SK-N-SH treated with all-trans-retinoic acid at 6 μM for 48 hours (cell line): ENCODE data around the gene RNF114.

ENCODE experiments used
- ATAC-seq: fragments of 200-7000 bp; cut with Tn5 transposase; 3 replicates; pipeline ENCODE4 v1.9.1; 2020; ENCODE audit warnings: mild to moderate bottlenecking, moderate library complexity
- ARNTL ChIP-seq: fragments of 450-650 bp; formaldehyde crosslinking; IDR thresholded peaks from 2 replicates; pipeline ENCODE4 v1.5.0; 2020; ENCODE audit warnings: low read depth, mild to moderate bottlenecking, moderate library complexity, borderline replicate concordance
- BACH2 ChIP-seq: fragments of 250-450 bp; sonication (Bioruptor Pico); IDR thresholded peaks from 2 replicates; pipeline ENCODE4 v1.9.0; 2021; ENCODE audit warnings: mild to moderate bottlenecking, borderline replicate concordance
- CREB5 ChIP-seq: fragments of 250-450 bp; sonication (Bioruptor Pico); IDR thresholded peaks from 2 replicates; pipeline ENCODE4 v1.5.1; 2020; ENCODE audit warnings: low read depth, mild to moderate bottlenecking, moderate library complexity
- CSRNP3 ChIP-seq: fragments of 250-450 bp; sonication (Bioruptor Pico); IDR thresholded peaks from 2 replicates; pipeline ENCODE4 v1.5.1; 2021; ENCODE audit warnings: mild to moderate bottlenecking, moderate library complexity
- ESRRG ChIP-seq: fragments of 250-450 bp; sonication (Bioruptor Pico); IDR thresholded peaks from 2 replicates; pipeline ENCODE4 v1.6.1; 2021; ENCODE audit warnings: mild to moderate bottlenecking
- ISL1 ChIP-seq: fragments of 250-450 bp; sonication (Bioruptor Pico); IDR thresholded peaks from 2 replicates; pipeline ENCODE4 v2.1.2; 2022; ENCODE audit warnings: mild to moderate bottlenecking, moderate library complexity
- OSR1 ChIP-seq: fragments of 250-450 bp; sonication (Bioruptor Pico); IDR thresholded peaks from 2 replicates; pipeline ENCODE4 v1.8.0; 2022; ENCODE audit warnings: moderate library complexity, mild to moderate bottlenecking, inconsistent platforms
- PATZ1 ChIP-seq: fragments of 250-450 bp; sonication (Bioruptor Pico); IDR thresholded peaks from 2 replicates; pipeline ENCODE4 v1.8.0; 2020; ENCODE audit warnings: mild to moderate bottlenecking, moderate library complexity, borderline replicate concordance
- PPARA ChIP-seq: fragments of 250-450 bp; sonication (Bioruptor Pico); IDR thresholded peaks from 2 replicates; pipeline ENCODE4 v1.5.0; 2020; ENCODE audit warnings: mild to moderate bottlenecking, borderline replicate concordance
- RARB ChIP-seq: fragments of 250-450 bp; sonication (Bioruptor Pico); IDR thresholded peaks from 2 replicates; pipeline ENCODE4 v1.8.0; 2021; ENCODE audit warnings: mild to moderate bottlenecking, moderate library complexity
- SNAI2 ChIP-seq: fragments of 250-450 bp; sonication (Bioruptor Pico); IDR thresholded peaks from 2 replicates; pipeline ENCODE4 v1.5.0; 2020; ENCODE audit warnings: mild to moderate bottlenecking, moderate library complexity
- TCF4 ChIP-seq: fragments of 250-450 bp; sonication (Bioruptor Pico); IDR thresholded peaks from 2 replicates; pipeline ENCODE4 v1.8.0; 2021; ENCODE audit warnings: mild to moderate bottlenecking, moderate library complexity, borderline replicate concordance
- ZC3H10 ChIP-seq: fragments of 250-450 bp; sonication (Bioruptor Pico); IDR thresholded peaks from 2 replicates; pipeline ENCODE4 v1.5.1; 2021; ENCODE audit warnings: mild to moderate bottlenecking, moderate library complexity
- ZFP3 ChIP-seq: fragments of 250-450 bp; sonication (Bioruptor Pico); IDR thresholded peaks from 2 replicates; pipeline ENCODE4 v1.5.0; 2020; ENCODE audit warnings: mild to moderate bottlenecking, moderate library complexity
- ZFP30 ChIP-seq: fragments of 450-650 bp; formaldehyde crosslinking; IDR thresholded peaks from 2 replicates; pipeline ENCODE4 v1.5.0; 2022; ENCODE audit warnings: mild to moderate bottlenecking, moderate library complexity
- ZNF565 ChIP-seq: fragments of 450-650 bp; formaldehyde crosslinking; conservative IDR thresholded peaks from 2 replicates; pipeline ENCODE4 v1.5.0; 2020; ENCODE audit warnings: low read depth, mild to moderate bottlenecking, moderate library complexity
- ZNF70 ChIP-seq: fragments of 450-650 bp; formaldehyde crosslinking; IDR thresholded peaks from 2 replicates; pipeline ENCODE4 v1.5.0; 2020; ENCODE audit warnings: mild to moderate bottlenecking, moderate library complexity
- ZNF8 ChIP-seq: fragments of 450-650 bp; formaldehyde crosslinking; IDR thresholded peaks from 2 replicates; pipeline ENCODE4 v1.5.0; 2020; ENCODE audit warnings: mild to moderate bottlenecking, moderate library complexity
- TF ChIP-seq, protein P1 (sequence below): fragments of 250-450 bp; sonication (Bioruptor Pico); IDR thresholded peaks from 2 replicates; pipeline ENCODE4 v1.5.0; 2020; ENCODE audit warnings: mild to moderate bottlenecking, moderate library complexity

Gene RNF114

GRCh38 chr20:49928411-49929141 is 7.6 kb upstream of the RNF114 start (continued):
- TF ChIP-seq PPARA (CRISPR knock-in tag) (no peak), BACH2 (CRISPR knock-in tag) (no peak), TCF4 (no peak), ISL1 (CRISPR knock-in tag) (no peak), ZNF70 (CRISPR knock-in tag) (no peak), ARNTL (CRISPR knock-in tag) (no peak)
- TF ChIP-seq, protein P1, sequence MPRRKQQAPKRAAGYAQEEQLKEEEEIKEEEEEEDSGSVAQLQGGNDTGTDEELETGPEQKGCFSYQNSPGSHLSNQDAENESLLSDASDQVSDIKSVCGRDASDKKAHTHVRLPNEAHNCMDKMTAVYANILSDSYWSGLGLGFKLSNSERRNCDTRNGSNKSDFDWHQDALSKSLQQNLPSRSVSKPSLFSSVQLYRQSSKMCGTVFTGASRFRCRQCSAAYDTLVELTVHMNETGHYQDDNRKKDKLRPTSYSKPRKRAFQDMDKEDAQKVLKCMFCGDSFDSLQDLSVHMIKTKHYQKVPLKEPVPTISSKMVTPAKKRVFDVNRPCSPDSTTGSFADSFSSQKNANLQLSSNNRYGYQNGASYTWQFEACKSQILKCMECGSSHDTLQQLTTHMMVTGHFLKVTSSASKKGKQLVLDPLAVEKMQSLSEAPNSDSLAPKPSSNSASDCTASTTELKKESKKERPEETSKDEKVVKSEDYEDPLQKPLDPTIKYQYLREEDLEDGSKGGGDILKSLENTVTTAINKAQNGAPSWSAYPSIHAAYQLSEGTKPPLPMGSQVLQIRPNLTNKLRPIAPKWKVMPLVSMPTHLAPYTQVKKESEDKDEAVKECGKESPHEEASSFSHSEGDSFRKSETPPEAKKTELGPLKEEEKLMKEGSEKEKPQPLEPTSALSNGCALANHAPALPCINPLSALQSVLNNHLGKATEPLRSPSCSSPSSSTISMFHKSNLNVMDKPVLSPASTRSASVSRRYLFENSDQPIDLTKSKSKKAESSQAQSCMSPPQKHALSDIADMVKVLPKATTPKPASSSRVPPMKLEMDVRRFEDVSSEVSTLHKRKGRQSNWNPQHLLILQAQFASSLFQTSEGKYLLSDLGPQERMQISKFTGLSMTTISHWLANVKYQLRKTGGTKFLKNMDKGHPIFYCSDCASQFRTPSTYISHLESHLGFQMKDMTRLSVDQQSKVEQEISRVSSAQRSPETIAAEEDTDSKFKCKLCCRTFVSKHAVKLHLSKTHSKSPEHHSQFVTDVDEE (CRISPR knock-in tag): no peak

DNA sequence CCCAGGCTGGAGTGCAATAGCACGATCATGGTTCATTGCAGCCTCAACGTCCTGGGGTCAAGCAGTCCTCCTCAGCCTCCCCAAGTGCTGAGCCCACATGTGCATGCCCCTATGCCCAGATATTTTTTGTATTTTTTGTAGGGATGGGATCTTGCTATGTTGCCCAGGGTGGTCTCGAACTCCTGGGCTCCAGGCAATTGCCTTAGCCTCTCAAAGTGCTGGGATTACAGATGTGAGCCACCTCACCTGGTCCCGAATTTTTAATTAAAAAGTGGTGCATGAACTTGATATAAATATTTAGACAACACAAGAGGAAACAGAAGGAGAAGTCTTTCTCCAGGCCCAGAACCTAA is 7.1 kb upstream of the RNF114 start:
- ATAC-seq: no peak

GRCh38 chr20:49935746-49936152 is 448 bp upstream of the RNF114 start:
- TF ChIP-seq ESRRG (CRISPR knock-in tag) (no peak), PPARA (CRISPR knock-in tag) (no peak), CREB5 (CRISPR knock-in tag) (no peak), RARB (CRISPR knock-in tag) (no peak), ZFP30 (CRISPR knock-in tag) (no peak), SNAI2 (CRISPR knock-in tag) (no peak), ISL1 (CRISPR knock-in tag) (no peak), BACH2 (CRISPR knock-in tag) (no peak), ZNF8 (CRISPR knock-in tag) (no peak)
- ATAC-seq: no peak; the same call in 2 of the 3 replicates

More for the DNA sequence above, 7.1 kb upstream of the RNF114 start:
- no peak for TF ChIP-seq CSRNP3 (CRISPR knock-in tag)
- no peak for TF ChIP-seq SNAI2 (CRISPR knock-in tag)
- no peak for TF ChIP-seq BACH2 (CRISPR knock-in tag)
- no peak for TF ChIP-seq ZFP3 (CRISPR knock-in tag)
- TF ChIP-seq ZNF70 (CRISPR knock-in tag): no peak
- no peak for TF ChIP-seq ESRRG (CRISPR knock-in tag)
- no peak for TF ChIP-seq PATZ1 (CRISPR knock-in tag)
- no peak for TF ChIP-seq ZNF8 (CRISPR knock-in tag)
- TF ChIP-seq CREB5 (CRISPR knock-in tag): no peak
- TF ChIP-seq ISL1 (CRISPR knock-in tag): no peak
- no peak for TF ChIP-seq ZC3H10 (CRISPR knock-in tag)
- TF ChIP-seq OSR1 (CRISPR knock-in tag): no peak
- no peak for TF ChIP-seq ZNF565 (CRISPR knock-in tag)
- TF ChIP-seq, all 23 proteins: peak for 0
